Common myeloid progenitor, CD34-positive (primary cell): Measurements from ENCODE around the gene MGAT1.

Experiments
- CTCF ChIA-PET: fragments of 350-600 bp; sonication (Branson Sonifier 250); formaldehyde crosslinking; loops from one replicate; lab custom pipeline; 2021; ENCODE audit warnings: antibody characterized with exemption; lab: Charles Lee
- POLR2A ChIA-PET: fragments of 350-600 bp; sonication (Branson Sonifier 250); formaldehyde crosslinking; loops from one replicate; lab custom pipeline; 2021; ENCODE audit warnings: antibody characterized with exemption; lab: Charles Lee
- DNase-seq, 3 donors: peaks; one replicate each; pipeline versions ENCODE4 v3.0.0 to v3.0.0-alpha.2; 2013
- H3K27ac ChIP-seq, 2 experiments: 1 replicate in 1 of 2; 2 replicates in 1 of 2; pipeline ENCODE4 v1.7.0; 2013; ENCODE audit warnings: inconsistent platforms in 2 of 2, low read length in 2 of 2, mild to moderate bottlenecking in 2 of 2, low read depth in 1 of 2, moderate library complexity in 1 of 2; ENCODE audit not compliant: severe bottlenecking in 2 of 2, insufficient read depth in 1 of 2, poor library complexity in 1 of 2
- H3K27me3 ChIP-seq, 5 experiments: replicated peaks in 2 of 5; 1 replicate in 3 of 5; 2 replicates in 2 of 5; pipeline versions ENCODE4 v1.6.1 to v1.7.0; 2013; ENCODE audit warnings: low read length in 4 of 5, mild to moderate bottlenecking in 2 of 5, moderate library complexity in 2 of 5, inconsistent platforms in 1 of 5; ENCODE audit not compliant: insufficient read depth in 5 of 5, control insufficient read depth in 4 of 5
- H3K36me3 ChIP-seq, 4 experiments: 1 replicate in 2 of 4; 2 replicates in 2 of 4; pipeline versions ENCODE4 v1.6.1 to v1.7.0; 2013; ENCODE audit warnings: low read length in 3 of 4, control low read depth in 1 of 4, mild to moderate bottlenecking in 1 of 4; ENCODE audit not compliant: control insufficient read depth in 4 of 4, insufficient read depth in 4 of 4
- H3K4me1 ChIP-seq, 4 experiments: 1 replicate in 3 of 4; 2 replicates in 1 of 4; pipeline versions ENCODE4 v1.6.1 to v1.7.1; 2013; ENCODE audit warnings: low read length in 3 of 4, mild to moderate bottlenecking in 3 of 4, control low read depth in 1 of 4, inconsistent platforms in 1 of 4, moderate library complexity in 1 of 4; ENCODE audit not compliant: control insufficient read depth in 4 of 4, insufficient read depth in 4 of 4; ENCODE audit errors: control extremely low read depth in 1 of 4
- H3K4me3 ChIP-seq, 7 experiments: 1 replicate in 4 of 7; 2 replicates in 3 of 7; pipeline versions ENCODE4 v1.5.1 to v1.7.0; 2013; ENCODE audit warnings: mild to moderate bottlenecking in 7 of 7, low read length in 6 of 7, moderate library complexity in 6 of 7, inconsistent platforms in 2 of 7, low read depth in 2 of 7, control low read depth in 1 of 7; ENCODE audit not compliant: insufficient read depth in 4 of 7, control insufficient read depth in 1 of 7; ENCODE audit errors: extremely low read depth in 1 of 7
- H3K9me3 ChIP-seq, 5 experiments: 1 replicate in 4 of 5; 2 replicates in 1 of 5; pipeline versions ENCODE4 v1.6.1 to v1.7.1; 2013; ENCODE audit warnings: low read length in 4 of 5, mild to moderate bottlenecking in 2 of 5, inconsistent platforms in 1 of 5, low read depth in 1 of 5, moderate library complexity in 1 of 5; ENCODE audit not compliant: control insufficient read depth in 4 of 5, insufficient read depth in 2 of 5; ENCODE audit errors: control extremely low read depth in 1 of 5
- WGBS: methylation state at CpG from one replicate; pipeline ENCODE4 v1.1.5; 2013; ENCODE audit not compliant: insufficient coverage; 5-methylcytosine and 5-hydroxymethylcytosine counted together

MGAT1 gene

GRCh38 chr5:180811623-180812124 lies 9.1 kb upstream of the MGAT1 start:
- H3K4me1 ChIP-seq, result peaks cover 34 to 70% (median 62%) of the 10 kb centered on the region in 4 experiments
- H3K36me3 ChIP-seq, result no peaks in the 10 kb centered on the region
- H3K27ac ChIP-seq, result peak overlapping the region; percentile 85 to 94
- 78% methylated on average over 9 of the region's 10 CpGs for WGBS
- ChIA-PET POLR2A (interaction anchor here (0.6 kb wide), 1 partner anchor 377 kb away, joined by 3 read pairs; no protein-coding TSS in a partner anchor), CTCF (interaction anchor here (0.9 to 2.6 kb wide), 5 partner anchors 8 to 49 kb away, joined by 3 to 11 read pairs (median 4); no protein-coding TSS in a partner anchor)
- no peaks in the 10 kb centered on the region for H3K9me3 ChIP-seq
- no peak for DNase-seq
- H3K4me3 ChIP-seq, result peak overlapping the region in 5 of 7 experiments; percentile 73 to 90 (median 80)
- H3K27me3 ChIP-seq, result no peaks in the 10 kb centered on the region

- H3K4me1 ChIP-seq, result peaks cover 39 to 70% (median 62%) of the 10 kb centered on the region in 4 experiments
- peak overlapping the region; percentile 69 to 90 (median 76) for H3K4me3 ChIP-seq
- ChIA-PET CTCF (interaction anchor here (0.9 to 2.0 kb wide), 4 partner anchors 8 to 49 kb away, joined by 3 to 8 read pairs (median 4); no protein-coding TSS in a partner anchor), POLR2A (interaction anchor here (0.8 to 1.2 kb wide), 4 partner anchors 19 to 51 kb away, joined by 3 to 5 read pairs (median 4); partner anchors contain the start of gene ZFP62)
- 6% methylated on average over 26 of the region's 30 CpGs for WGBS
- no peaks in the 10 kb centered on the region for H3K9me3 ChIP-seq
- peak; percentile 67 to 78 (median 77) for DNase-seq
- H3K27ac ChIP-seq, result peak overlapping the region; percentile 85 to 94
- H3K36me3 ChIP-seq, result peaks cover 0 to 2% (median 0%) of the 10 kb centered on the region in 4 experiments
- no peaks in the 10 kb centered on the region for H3K27me3 ChIP-seq
These were observed 8.5 kb upstream of the MGAT1 start for GRCh38 chr5:180810959-180811622.

- POLR2A ChIA-PET, result interaction anchor here (0.8 to 1.2 kb wide), 5 partner anchors 16 to 51 kb away, joined by 3 to 5 read pairs (median 4); partner anchors contain the start of gene ZFP62
These were observed 7.8 kb upstream of the MGAT1 start for GRCh38 chr5:180810210-180810958.

DNA sequence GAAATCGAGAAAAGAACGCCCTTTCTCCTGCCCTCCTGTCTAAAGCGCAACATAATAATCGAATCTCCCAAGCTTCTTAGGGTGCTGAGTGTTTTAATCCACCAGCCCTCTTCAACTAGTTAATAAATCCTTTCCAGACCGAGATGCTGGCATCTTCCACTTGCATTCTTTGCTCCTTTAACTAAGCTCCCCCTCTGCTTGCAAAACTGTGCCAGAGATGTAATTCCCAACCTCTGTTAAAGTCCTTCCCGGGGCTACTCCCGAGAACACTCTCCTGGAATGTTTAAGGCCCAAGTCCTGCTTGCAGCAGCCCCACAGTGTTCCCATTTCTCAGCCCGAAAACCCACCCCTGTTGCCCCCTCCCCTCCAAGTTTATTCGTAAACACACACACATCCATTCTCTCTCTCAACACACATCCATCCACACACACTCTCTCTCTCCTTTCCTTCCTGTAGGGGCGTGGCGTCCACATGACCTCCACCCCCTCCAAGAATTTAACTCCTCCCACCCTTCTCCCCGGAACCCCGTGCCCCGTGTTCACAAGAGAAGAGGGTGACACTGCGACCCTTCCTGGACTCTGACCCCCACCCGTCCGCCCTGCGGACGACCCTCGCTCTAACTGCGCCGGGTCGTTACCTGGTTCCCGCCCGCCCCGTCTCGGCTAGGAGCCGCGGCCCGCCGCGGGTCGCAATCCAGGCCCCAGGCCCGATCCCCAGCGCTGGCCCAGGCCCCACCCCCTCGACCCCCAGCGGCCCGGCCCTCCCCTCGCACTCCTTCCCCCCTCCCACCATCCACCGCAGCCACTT lies 7.0 kb upstream of the MGAT1 start:
- 10% methylated on average over 18 of the region's 40 CpGs for WGBS
- Histone ChIP-seq H3K9me3 (no peaks in the 10 kb centered on the region), H3K27ac (peak overlapping the region; percentile 85 to 94), H3K4me1 (peaks cover 47 to 72% (median 63%) of the 10 kb centered on the region in 4 experiments), H3K4me3 (peak overlapping the region; percentile 56 to 90 (median 73)), H3K27me3 (no peaks in the 10 kb centered on the region), H3K36me3 (peaks cover 0 to 3% (median 1%) of the 10 kb centered on the region in 4 experiments)
- POLR2A ChIA-PET, result interaction anchor here (0.9 to 1.2 kb wide), 4 partner anchors 15 to 52 kb away, joined by 4 to 5 read pairs (median 4); partner anchors contain the start of gene ZFP62
- CTCF ChIA-PET, result interaction anchor here (1.7 to 2.1 kb wide), 3 partner anchors 16 to 23 kb away, joined by 5 to 7 read pairs (median 5); no protein-coding TSS in a partner anchor
- DNase-seq, result peak; percentile 86 to 94 (median 92)

More at GRCh38 chr5:180810210-180810958, 7.8 kb upstream of the MGAT1 start:
- peak; percentile 95 to 98 (median 98) for DNase-seq
- WGBS, result under 1% methylated on average over 34 of the region's 66 CpGs
- peak overlapping the region; percentile 85 to 94 for H3K27ac ChIP-seq
- H3K4me3 ChIP-seq, result peak overlapping the region; percentile 69 to 90 (median 76)
- no peaks in the 10 kb centered on the region for H3K27me3 ChIP-seq
- CTCF ChIA-PET, result interaction anchor here (2.0 kb wide), 1 partner anchor 10 kb away, joined by 8 read pairs; no protein-coding TSS in a partner anchor
- H3K9me3 ChIP-seq, result no peaks in the 10 kb centered on the region
- peaks cover 42 to 70% (median 61%) of the 10 kb centered on the region in 4 experiments for H3K4me1 ChIP-seq
- peaks cover 0 to 2% (median 0%) of the 10 kb centered on the region in 4 experiments for H3K36me3 ChIP-seq

- CTCF ChIA-PET, result interaction anchor here (0.6 to 3.0 kb wide), 8 partner anchors 8 to 379 kb away, joined by 3 to 8 read pairs (median 4); no protein-coding TSS in a partner anchor
- peaks cover 0 to 3% (median 1%) of the 10 kb centered on the region in 4 experiments for H3K36me3 ChIP-seq
- no peaks in the 10 kb centered on the region for H3K9me3 ChIP-seq
- no peak for DNase-seq
- peaks cover 49 to 76% (median 73%) of the 10 kb centered on the region in 4 experiments for H3K4me1 ChIP-seq
- WGBS, result 67% methylated on average over 1 of the region's 5 CpGs
- peak overlapping the region; percentile 27 to 94 for H3K27ac ChIP-seq
- no peaks in the 10 kb centered on the region for H3K27me3 ChIP-seq
- POLR2A ChIA-PET, result no interaction called here
- H3K4me3 ChIP-seq, result peak overlapping the region in 6 of 7 experiments; percentile 56 to 90 (median 74)
These were observed 5.9 kb upstream of the MGAT1 start for GRCh38 chr5:180808461-180809000.
